Transverse colon (tissue), 3 donors: ENCODE measurements around the gene FGF1.

Experiments
- POLR2A ChIP-seq: fragments of 450-650 bp; IDR thresholded peaks from one replicate; pipeline ENCODE4 v1.6.1; 2016; ENCODE audit warnings: antibody characterized with exemption, mild to moderate bottlenecking, moderate library complexity
- TF ChIP-seq, protein P1 (sequence below), 5 experiments: fragments of 200-600 bp in 3 of 5; fragments of 450-650 bp in 2 of 5; sonication (generic) in 3 of 5; IDR thresholded peaks; 1 replicate in 2 of 5; 2 replicates in 3 of 5; pipeline ENCODE4 v1.5.1; 2016 to 2017; ENCODE audit warnings: antibody characterized with exemption in 5 of 5, inconsistent platforms in 3 of 5, mild to moderate bottlenecking in 2 of 5, moderate library complexity in 1 of 5

DNA sequence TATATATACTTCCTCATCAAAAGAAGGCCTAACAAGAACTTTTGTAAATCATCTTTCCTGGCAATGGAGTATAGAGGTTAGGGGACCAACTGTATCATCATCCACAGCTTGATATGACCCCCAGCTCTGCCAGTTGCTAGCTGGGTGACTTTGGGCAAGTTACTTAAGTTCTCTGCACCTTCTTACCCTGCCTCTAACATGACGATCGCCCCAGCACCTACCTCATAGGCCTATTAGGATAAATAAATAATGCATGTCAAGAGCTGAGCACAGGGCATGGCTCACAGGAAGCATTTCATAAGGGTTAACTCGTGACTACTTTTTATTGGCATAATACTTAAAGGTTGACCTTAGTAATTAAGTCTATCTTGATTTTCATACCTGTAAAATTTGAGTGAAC is 29.4 kb upstream of the FGF1 start:
- TF ChIP-seq POLR2A, result no peak
- TF ChIP-seq, protein P1, sequence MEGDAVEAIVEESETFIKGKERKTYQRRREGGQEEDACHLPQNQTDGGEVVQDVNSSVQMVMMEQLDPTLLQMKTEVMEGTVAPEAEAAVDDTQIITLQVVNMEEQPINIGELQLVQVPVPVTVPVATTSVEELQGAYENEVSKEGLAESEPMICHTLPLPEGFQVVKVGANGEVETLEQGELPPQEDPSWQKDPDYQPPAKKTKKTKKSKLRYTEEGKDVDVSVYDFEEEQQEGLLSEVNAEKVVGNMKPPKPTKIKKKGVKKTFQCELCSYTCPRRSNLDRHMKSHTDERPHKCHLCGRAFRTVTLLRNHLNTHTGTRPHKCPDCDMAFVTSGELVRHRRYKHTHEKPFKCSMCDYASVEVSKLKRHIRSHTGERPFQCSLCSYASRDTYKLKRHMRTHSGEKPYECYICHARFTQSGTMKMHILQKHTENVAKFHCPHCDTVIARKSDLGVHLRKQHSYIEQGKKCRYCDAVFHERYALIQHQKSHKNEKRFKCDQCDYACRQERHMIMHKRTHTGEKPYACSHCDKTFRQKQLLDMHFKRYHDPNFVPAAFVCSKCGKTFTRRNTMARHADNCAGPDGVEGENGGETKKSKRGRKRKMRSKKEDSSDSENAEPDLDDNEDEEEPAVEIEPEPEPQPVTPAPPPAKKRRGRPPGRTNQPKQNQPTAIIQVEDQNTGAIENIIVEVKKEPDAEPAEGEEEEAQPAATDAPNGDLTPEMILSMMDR (IDR thresholded peaks at IDR 0.05), result no peak
